ENCODE data around the gene CLCA2. TPM values are rescaled to one million over a fixed set of nuclear protein-coding genes. Genes with fewer than 3 reads are reported as not detected.

Gene CLCA2, protein sequence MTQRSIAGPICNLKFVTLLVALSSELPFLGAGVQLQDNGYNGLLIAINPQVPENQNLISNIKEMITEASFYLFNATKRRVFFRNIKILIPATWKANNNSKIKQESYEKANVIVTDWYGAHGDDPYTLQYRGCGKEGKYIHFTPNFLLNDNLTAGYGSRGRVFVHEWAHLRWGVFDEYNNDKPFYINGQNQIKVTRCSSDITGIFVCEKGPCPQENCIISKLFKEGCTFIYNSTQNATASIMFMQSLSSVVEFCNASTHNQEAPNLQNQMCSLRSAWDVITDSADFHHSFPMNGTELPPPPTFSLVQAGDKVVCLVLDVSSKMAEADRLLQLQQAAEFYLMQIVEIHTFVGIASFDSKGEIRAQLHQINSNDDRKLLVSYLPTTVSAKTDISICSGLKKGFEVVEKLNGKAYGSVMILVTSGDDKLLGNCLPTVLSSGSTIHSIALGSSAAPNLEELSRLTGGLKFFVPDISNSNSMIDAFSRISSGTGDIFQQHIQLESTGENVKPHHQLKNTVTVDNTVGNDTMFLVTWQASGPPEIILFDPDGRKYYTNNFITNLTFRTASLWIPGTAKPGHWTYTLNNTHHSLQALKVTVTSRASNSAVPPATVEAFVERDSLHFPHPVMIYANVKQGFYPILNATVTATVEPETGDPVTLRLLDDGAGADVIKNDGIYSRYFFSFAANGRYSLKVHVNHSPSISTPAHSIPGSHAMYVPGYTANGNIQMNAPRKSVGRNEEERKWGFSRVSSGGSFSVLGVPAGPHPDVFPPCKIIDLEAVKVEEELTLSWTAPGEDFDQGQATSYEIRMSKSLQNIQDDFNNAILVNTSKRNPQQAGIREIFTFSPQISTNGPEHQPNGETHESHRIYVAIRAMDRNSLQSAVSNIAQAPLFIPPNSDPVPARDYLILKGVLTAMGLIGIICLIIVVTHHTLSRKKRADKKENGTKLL
- polyA plus RNA-seq (2012; rRNA removed): 0.02 TPM in 2 replicates
- polyA plus RNA-seq (2012; cell fraction: cytosol; rRNA removed): 0.01 and 0.03 TPM in 2 replicates
- polyA plus RNA-seq (2012; cell fraction: nucleus; rRNA removed): 0.01 TPM in 1 of 2 replicates, not detected in the other

DNA sequence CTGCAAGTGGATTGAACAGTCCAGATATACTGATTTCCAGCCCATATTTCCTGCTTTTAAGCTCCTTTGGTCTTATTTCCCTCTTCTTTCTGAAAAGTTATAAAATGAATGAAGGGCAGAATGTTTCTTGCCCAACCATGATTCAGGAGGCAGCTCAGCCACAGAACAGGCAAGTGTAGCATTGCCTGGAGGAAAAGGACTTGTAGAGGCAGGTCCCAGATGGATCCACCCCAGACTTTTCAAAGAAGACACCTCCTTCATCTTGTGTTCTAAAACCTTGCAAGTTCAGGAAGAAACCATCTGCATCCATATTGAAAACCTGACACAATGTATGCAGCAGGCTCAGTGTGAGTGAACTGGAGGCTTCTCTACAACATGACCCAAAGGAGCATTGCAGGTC lies at the start of gene CLCA2:
Gene CLCA2, plus strand, starts transcription at position 299 of the 400 bp plus-strand sequence. Its CDS starts 77 bp downstream, at position 376.
- no peak for DNase-seq
- no peak within 1 kb of the TSS for H2AFZ ChIP-seq (ENCODE audit: low read depth)
- no peak within 1 kb of the TSS for H3K9ac ChIP-seq

More for the DNA sequence above, at the start of gene CLCA2:
- H3K4me2 ChIP-seq: no peak within 1 kb of the TSS
- ChIA-PET POLR2A (interaction anchor here (1.0 kb wide), 1 partner anchor 28 kb away, joined by 3 read pairs; the partner anchor contains the start of gene ODF2L), CTCF (interaction anchor here (0.8 to 1.6 kb wide), 2 partner anchors 36 to 50 kb away, joined by 3 to 5 read pairs; no protein-coding TSS in a partner anchor)
- no peaks in the 10 kb centered on the region for H3K9me3 ChIP-seq
- no peaks in the 10 kb centered on the region for H3K9me2 ChIP-seq
- peaks cover 5% of the 10 kb centered on the region; the same call in 1 of the 2 replicates for H3K27me3 ChIP-seq (ENCODE audit: insufficient read depth)
- H3K79me2 ChIP-seq (ENCODE audit: insufficient read depth): no peaks in the 10 kb centered on the region
- no peaks in the 10 kb centered on the region for H3F3A ChIP-seq (replicated peaks; ENCODE audit: insufficient read depth)
- H3K4me3 ChIP-seq (ENCODE audit: low read depth in 2 of 2, low read length in 1 of 2): no peak within 1 kb of the TSS
- no peaks in the 10 kb centered on the region for H3K4me1 ChIP-seq (ENCODE audit: control insufficient read depth in 1 of 2, insufficient read depth in 2 of 2, low read depth in 1 of 2, low read length in 1 of 2)
- no peaks in the 10 kb centered on the region for H4K20me1 ChIP-seq (ENCODE audit: insufficient read depth)
- TF ChIP-seq, protein P1, sequence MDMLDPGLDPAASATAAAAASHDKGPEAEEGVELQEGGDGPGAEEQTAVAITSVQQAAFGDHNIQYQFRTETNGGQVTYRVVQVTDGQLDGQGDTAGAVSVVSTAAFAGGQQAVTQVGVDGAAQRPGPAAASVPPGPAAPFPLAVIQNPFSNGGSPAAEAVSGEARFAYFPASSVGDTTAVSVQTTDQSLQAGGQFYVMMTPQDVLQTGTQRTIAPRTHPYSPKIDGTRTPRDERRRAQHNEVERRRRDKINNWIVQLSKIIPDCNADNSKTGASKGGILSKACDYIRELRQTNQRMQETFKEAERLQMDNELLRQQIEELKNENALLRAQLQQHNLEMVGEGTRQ (IDR thresholded peaks at IDR 0.05; ENCODE audit: borderline replicate concordance, low read depth, low read length): no peak
- TF ChIP-seq MXI1 (IDR thresholded peaks at IDR 0.05; ENCODE audit: low read depth, low read length): no peak
- TF ChIP-seq, protein P2, sequence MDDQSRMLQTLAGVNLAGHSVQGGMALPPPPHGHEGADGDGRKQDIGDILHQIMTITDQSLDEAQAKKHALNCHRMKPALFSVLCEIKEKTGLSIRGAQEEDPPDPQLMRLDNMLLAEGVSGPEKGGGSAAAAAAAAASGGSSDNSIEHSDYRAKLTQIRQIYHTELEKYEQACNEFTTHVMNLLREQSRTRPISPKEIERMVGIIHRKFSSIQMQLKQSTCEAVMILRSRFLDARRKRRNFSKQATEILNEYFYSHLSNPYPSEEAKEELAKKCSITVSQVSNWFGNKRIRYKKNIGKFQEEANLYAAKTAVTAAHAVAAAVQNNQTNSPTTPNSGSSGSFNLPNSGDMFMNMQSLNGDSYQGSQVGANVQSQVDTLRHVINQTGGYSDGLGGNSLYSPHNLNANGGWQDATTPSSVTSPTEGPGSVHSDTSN (IDR thresholded peaks at IDR 0.05): no peak
- TF ChIP-seq, protein P3, sequence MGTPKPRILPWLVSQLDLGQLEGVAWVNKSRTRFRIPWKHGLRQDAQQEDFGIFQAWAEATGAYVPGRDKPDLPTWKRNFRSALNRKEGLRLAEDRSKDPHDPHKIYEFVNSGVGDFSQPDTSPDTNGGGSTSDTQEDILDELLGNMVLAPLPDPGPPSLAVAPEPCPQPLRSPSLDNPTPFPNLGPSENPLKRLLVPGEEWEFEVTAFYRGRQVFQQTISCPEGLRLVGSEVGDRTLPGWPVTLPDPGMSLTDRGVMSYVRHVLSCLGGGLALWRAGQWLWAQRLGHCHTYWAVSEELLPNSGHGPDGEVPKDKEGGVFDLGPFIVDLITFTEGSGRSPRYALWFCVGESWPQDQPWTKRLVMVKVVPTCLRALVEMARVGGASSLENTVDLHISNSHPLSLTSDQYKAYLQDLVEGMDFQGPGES (IDR thresholded peaks at IDR 0.05; ENCODE audit: low read depth, low read length): no peak
- TF ChIP-seq SIN3A (IDR thresholded peaks at IDR 0.05; ENCODE audit: borderline replicate concordance, low read depth, low read length): no peak
- no peak for TF ChIP-seq RAD21 (IDR thresholded peaks at IDR 0.05; ENCODE audit: low read length)
- no peak for TF ChIP-seq YY1 (IDR thresholded peaks at IDR 0.05; ENCODE audit: low read depth)
- TF ChIP-seq, protein P4, sequence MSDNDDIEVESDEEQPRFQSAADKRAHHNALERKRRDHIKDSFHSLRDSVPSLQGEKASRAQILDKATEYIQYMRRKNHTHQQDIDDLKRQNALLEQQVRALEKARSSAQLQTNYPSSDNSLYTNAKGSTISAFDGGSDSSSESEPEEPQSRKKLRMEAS (IDR thresholded peaks at IDR 0.05; ENCODE audit: low read depth): no peak
- TF ChIP-seq, protein P5, sequence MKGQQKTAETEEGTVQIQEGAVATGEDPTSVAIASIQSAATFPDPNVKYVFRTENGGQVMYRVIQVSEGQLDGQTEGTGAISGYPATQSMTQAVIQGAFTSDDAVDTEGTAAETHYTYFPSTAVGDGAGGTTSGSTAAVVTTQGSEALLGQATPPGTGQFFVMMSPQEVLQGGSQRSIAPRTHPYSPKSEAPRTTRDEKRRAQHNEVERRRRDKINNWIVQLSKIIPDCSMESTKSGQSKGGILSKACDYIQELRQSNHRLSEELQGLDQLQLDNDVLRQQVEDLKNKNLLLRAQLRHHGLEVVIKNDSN (IDR thresholded peaks at IDR 0.05; ENCODE audit: borderline replicate concordance, low read depth): no peak
- no peak for TF ChIP-seq FOXM1 (IDR thresholded peaks at IDR 0.05; ENCODE audit: low read depth)
- TF ChIP-seq TAF1 (IDR thresholded peaks at IDR 0.05; ENCODE audit: borderline replicate concordance, low read depth, low read length): no peak
- TF ChIP-seq FOXJ3 (CRISPR knock-in tag; IDR thresholded peaks at IDR 0.05): no peak
- TF ChIP-seq, protein P6, sequence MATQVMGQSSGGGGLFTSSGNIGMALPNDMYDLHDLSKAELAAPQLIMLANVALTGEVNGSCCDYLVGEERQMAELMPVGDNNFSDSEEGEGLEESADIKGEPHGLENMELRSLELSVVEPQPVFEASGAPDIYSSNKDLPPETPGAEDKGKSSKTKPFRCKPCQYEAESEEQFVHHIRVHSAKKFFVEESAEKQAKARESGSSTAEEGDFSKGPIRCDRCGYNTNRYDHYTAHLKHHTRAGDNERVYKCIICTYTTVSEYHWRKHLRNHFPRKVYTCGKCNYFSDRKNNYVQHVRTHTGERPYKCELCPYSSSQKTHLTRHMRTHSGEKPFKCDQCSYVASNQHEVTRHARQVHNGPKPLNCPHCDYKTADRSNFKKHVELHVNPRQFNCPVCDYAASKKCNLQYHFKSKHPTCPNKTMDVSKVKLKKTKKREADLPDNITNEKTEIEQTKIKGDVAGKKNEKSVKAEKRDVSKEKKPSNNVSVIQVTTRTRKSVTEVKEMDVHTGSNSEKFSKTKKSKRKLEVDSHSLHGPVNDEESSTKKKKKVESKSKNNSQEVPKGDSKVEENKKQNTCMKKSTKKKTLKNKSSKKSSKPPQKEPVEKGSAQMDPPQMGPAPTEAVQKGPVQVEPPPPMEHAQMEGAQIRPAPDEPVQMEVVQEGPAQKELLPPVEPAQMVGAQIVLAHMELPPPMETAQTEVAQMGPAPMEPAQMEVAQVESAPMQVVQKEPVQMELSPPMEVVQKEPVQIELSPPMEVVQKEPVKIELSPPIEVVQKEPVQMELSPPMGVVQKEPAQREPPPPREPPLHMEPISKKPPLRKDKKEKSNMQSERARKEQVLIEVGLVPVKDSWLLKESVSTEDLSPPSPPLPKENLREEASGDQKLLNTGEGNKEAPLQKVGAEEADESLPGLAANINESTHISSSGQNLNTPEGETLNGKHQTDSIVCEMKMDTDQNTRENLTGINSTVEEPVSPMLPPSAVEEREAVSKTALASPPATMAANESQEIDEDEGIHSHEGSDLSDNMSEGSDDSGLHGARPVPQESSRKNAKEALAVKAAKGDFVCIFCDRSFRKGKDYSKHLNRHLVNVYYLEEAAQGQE (IDR thresholded peaks at IDR 0.05; ENCODE audit: low read depth, low read length): no peak
- TF ChIP-seq EZH2phosphoT487 (IDR thresholded peaks at IDR 0.05; ENCODE audit: borderline replicate concordance, low read depth): no peak
- no peak within 1 kb of the TSS for H3K27ac ChIP-seq (ENCODE audit: low read depth in 2 of 2, low read length in 1 of 2)
- no peaks in the 10 kb centered on the region for H3K36me3 ChIP-seq (replicated peaks in 1 of 2; ENCODE audit: control insufficient read depth in 1 of 2, insufficient read depth in 2 of 2, low read length in 1 of 2)

All from SK-N-SH (cell line).